KBM-7 (cell line): ENCODE measurements around the gene SPATA24.
"Not testable (repeated sequence)": the region's sequence is repeated elsewhere in the genome, so short reads cannot be mapped to it uniquely, and the experiment has no call there.

ENCODE experiments used
- DNase-seq: peaks from one replicate; pipeline ENCODE4 v3.0.0-alpha.2; 2015
- in situ Hi-C: fragments of 300-500 bp; cut with MboI; formaldehyde crosslinking; loops from 2 replicates; pipeline ENCODE4 v1.14.3; 2020; ENCODE audit warnings: low sequenced_read_pairs, low pct_unique_long_range_greater_than_20kb, mixed read lengths

SPATA24 gene, protein sequence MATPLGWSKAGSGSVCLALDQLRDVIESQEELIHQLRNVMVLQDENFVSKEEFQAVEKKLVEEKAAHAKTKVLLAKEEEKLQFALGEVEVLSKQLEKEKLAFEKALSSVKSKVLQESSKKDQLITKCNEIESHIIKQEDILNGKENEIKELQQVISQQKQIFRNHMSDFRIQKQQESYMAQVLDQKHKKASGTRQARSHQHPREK

DNA sequence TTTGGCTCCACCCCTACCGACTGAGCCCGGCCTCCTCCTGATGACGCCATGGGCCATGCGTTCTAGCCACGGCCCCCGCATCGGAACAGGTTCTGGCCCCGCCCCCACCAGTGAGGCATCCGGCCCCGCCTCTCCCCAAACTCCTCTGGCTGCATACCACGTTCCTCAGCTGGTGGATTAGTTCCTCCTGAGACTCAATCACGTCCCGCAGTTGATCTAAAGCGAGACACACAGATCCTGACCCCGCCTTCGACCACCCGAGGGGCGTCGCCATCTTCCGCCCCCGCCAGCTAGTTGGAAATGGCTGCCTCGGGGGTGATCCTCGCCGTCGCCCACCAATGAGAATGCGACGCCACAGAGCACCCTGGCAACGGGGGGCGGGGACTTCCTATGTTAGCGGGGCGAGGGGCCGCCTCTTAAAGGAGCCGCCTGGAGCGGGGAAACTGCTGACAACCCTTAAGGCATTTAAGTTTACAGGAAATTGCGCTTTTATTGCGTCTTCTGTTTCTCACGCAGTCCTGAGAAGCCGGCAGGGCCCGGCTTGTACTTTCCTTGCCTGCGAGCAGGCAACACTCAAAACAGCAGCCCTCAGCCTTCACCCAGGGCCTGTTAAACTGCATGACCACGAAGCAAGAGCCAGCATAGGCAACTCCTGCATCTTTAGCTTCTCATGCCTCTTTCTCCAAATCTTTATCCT, at the start of gene SPATA24:
SPATA24 (minus strand) TSS at position 303 of the 697 bp plus-strand sequence; CDS start at position 274, 29 bp downstream.
- DNase-seq = peak; percentile 99
- in situ Hi-C loops = no loop called here

DNA sequence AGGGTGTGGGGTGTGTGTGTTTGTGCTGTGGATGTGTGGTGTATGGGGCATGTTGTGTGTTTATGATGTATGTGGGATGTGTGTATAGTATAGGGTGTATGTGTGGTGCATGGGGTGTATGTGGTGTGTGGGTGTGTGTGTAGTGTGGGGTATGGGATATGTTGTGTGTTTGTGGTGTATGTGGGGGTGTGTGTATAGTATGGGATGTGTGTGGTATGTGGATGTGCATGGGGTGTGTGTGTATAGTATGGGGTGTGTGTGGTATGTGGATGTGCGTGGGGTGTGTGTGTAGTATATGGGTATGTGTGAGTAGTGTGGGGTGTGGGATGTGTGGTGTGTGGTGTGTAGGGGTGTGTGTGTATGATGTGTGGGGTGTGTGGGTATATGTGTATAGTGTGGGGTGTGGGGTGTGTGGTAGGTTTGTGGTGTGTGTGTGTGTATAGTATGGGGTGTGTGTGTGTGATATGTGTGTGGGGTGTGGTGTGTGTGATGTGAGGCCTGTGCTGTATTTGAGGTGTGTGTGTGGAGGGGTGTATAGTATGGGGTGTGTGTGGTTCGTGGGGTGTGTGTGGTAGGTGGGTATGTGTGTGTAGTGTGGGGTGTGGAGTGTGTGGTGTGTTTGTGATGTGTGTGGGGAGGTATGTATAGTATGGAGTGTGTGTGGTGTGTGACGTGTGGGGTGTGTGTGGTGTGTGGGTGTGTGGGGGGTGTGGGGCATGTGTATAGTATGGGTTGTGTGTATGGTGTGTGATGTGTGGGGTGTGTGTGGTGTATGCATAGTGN, 48.2 kb upstream of the SPATA24 start:
- in situ Hi-C loops = no loop called here
- no peak for DNase-seq

DNA sequence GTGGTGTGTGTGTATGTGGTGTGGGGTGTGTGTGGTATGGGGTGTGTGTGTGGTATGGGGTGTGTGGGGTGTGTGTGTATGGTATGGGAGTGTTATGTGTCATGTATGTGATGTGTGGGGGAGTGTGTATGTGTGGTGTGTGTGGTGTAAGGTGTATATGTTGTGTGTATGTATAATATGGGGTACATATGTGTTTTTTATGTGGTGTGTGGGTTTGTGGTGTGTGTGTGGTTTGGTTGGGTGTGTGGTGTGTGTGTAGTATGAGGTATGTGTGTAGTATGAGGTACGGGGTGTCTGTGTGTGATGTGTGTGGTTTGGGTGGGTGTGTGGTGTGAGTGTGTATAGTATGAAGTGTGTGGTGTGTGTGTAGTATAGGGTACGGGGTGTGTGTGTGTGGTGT, 47.3 kb upstream of the SPATA24 start:
- in situ Hi-C loops = no loop called here
- no peak for DNase-seq

DNA sequence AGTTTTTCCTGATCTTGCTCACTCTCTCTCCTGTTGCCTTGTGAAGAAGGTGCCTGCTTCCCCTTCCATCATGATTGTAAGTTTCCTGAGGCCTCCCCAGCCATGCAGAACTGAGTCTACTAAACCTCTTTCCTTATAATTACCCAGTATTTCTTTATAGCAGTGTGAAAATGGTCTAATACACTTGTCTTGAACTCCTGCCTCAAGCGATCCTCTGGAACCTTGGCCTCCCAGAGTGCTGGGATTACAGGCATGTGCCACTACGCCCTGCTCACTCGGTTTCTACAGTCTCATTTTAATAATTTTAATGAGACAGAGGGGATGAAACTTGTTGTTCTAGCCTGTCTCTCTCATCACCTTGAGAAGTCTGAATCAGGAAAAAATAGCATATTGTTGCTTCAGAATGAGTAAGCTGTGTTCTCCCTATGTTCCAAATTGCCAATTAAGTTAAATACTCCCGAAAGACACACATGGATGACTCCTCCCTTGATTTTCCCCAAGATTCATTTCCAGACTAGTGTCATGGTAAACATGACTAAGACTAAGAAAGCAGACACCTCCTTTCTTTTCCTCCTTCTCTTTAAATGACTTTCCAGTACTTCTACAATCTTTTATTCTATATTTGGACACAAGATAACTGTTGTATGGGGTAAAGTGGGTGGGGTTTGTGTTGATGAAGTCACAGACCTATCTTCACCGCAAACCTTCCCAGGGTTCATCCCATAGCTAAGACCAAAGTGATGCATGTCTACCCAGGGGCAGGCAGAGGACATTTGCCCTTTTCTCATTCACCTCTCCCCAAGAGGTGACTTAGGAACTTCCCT, 43.3 kb upstream of the SPATA24 start:
- in situ Hi-C loops = no loop called here
- no peak for DNase-seq

DNA sequence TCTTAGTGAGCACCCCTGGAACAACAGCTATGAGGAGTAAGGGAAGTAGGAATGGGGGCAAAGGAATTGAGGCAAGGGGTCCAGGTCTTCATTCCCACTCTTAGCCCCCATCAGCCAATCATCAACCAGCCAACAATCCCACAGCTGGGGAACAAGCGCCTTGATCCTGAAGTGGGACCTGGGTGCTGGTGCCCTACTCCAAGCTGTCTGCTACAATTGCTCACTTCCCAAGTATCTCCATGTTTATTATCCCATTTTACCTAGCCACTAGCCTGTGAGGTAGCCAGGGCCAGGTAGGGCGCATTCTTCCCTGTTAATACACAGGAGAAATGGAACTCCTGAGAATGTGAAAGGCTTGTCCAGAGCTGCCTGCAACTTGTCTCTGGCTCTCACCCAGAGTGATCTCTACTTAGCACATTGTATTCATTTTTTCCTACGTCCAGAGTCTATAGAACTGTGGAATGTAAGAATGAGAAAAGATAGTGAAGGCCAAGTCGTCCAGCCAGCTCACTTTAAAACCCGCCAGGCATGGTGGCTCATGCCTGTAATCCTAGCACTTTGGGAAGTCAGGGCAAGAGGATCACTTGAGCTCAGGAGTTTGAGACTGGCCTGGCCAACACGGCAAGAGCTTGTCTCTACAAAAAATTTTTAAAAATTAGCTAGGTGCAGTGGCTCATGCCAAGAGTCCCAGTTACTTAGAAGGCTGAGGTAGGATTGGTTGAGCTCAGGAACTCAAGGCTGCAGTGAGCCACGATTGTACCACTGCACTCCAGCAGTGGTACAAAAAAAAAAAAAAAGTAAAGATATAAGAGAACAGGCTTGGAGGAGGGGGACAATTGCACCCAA, 41.7 kb upstream of the SPATA24 start:
- in situ Hi-C loops = no loop called here
- no peak for DNase-seq

DNA sequence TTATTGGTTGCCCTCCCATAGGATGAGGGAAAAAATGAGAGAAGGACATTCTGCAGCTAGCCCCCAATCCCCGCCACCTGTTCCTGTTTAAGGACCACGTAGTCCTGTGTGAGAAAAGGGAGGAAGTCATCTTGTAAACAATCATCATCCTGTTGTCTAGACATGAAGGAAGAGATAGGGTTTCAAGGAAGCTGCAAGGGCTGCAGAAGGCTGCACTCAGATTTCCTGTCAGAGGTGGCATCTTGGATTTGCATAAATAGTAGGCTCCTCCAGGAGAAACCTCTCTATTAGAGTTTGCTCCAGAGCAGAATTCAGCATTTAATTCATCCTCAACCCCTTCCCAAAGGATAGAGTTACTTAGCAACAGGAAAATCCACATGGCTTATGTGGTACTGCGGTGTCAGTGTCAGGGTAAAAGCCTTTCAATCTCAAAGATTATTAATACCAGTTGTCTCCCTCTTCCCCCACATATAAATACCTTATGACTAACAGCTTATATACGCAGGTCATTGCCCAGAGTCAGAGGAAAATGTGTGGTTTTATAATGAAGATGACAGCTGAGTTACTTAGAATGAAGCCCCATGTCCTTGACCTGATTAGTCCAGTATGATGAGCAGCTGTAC, 40.1 kb upstream of the SPATA24 start:
- in situ Hi-C loops = no loop called here
- DNase-seq = peak; percentile 42

DNA sequence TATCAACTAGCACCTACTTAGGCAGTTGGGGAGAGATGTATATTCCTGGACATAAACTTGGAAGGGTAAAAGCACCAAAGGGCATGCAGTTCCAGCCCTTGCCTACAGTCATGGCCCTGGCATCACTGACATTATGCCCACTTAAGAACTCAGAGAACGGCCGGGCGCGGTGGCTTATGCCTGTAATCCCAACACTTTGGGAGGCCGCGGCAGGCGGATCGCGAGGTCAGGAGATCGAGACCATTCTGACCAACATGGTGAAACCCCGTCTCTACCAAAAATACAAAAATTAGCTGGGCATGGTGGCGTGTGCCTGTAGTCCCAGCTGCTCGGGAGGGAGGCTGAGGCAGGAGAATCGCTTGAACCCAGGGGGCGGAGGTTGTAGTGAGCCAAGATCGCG, 36.5 kb upstream of the SPATA24 start:
- in situ Hi-C loops, DNase-seq: not testable (repeated sequence)

DNA sequence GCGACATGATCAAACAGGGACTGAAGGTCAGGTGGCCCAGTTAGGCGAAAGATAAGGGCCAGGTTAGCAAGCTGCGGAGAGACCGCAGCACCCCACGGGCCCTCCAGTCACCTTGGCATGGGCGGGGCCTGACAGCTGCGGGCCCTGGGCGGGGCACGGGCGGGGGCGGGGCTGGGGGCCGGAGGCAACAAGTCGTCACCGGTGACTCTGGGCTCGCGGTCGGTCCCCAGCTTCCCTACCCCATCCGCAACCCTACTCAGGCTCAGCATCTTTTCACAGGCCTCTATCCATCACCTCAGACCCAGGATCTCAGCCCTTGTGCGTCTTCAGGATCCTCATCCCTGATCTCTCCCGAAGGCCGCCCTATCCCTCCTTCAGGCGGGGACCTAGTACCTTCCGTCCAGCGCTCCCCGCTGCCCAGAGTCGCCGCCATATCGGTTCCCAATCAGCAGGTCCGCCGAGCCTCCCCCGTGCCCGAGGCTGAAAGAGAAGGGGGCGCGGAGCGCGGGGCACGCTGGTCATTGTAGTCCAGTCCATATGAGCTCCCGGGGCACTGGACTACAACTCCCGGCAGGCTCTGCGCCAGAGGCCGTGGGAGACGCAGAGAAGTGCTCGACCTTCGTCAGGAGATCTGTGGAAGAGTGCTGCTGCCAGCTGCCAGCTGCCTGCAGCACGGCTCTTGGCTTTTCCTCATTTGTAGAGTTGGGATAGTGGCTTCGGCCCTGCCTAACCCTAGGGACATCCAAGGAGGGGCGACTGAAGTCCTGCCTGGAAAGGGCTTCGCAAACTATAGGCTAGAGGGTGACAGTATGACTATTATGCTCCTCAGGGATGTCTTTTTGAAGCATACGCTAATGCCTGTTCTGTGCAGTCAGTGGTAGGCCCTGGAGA, 35.4 kb upstream of the SPATA24 start, which contains the start of gene DNAJC18:
DNAJC18 (minus strand) TSS at position 513 of the 891 bp plus-strand sequence; CDS start at position 433, 80 bp downstream.
- peak; percentile 86 for DNase-seq

DNA sequence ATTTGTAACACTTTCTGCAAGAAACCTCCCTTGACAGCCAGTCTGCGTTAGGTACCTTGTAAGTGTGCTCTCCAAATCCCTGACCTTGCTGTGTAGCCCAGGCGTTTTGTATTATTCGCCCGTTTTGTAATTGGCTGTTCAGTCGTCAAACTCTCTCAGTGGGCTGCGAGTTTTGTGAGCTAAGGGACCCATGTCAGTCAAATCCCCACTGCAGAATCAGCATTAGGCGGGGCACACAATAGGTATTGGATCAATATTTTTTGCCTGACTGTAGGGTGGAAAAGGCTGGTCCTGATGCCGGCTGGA, 34.8 kb upstream of the SPATA24 start:
- in situ Hi-C loops = no loop called here
- no peak for DNase-seq

More for the DNA sequence above, 35.4 kb upstream of the SPATA24 start, which contains the start of gene DNAJC18:
- in situ Hi-C loops = no loop called here

DNA sequence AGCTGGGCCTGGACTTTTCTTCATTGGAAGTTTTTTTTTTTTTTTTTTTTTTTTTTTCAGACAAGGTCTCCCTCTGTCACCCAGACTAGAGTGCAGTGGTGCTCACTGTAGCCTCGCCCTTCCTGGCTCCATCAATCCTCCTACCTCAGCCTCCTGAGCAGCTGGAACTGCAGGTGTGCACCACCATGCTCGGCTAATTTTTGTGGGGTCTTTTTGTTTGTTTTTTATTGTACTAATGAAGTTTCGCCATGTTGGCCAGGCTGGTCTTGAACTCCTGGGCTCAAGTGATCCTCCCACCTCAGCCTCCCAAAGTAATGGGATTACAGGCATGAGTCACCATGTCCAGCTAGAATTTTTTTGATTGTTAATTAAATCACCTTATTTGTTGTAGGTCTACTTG, 31.8 kb upstream of the SPATA24 start:
- no peak for DNase-seq
- in situ Hi-C loops = no loop called here

DNA sequence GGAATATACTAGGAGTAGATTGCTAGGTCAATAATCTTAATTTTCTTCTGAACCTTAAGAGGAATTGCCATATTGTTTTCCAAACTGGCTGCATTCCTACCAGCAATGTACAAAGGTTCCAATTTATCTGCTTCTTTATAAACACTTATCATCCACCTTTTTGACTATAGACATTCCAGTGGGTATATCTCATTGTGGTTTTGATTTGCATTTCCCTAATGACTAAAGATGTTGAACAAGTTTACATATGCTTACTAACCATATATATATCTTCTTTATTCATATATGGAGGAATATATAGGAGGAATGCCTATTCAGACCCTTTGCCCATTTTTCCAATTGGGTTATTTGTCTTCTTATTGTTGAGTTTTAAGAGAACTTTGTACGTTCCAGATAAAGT, 27.8 kb upstream of the SPATA24 start:
- in situ Hi-C loops = no loop called here
- DNase-seq = no peak

DNA sequence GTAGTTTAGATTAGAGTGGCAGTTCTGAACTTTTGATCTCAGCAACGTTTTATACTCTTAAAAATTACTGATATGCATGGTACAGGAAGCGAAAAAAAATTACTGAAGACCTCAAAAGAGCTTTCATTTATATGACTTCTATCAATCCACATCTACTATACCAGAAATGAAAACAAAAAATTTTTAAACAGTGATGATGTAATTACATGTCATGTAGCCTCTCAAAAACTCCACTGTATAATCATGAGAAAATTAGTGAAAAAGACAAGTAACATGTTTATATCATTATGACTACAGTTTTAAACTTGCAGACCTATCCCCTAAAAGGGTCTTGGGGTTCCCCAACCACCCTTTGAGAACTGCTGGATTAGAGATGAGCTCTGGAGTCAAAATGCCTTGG, 26.1 kb upstream of the SPATA24 start:
- no peak for DNase-seq
- in situ Hi-C loops = no loop called here

DNA sequence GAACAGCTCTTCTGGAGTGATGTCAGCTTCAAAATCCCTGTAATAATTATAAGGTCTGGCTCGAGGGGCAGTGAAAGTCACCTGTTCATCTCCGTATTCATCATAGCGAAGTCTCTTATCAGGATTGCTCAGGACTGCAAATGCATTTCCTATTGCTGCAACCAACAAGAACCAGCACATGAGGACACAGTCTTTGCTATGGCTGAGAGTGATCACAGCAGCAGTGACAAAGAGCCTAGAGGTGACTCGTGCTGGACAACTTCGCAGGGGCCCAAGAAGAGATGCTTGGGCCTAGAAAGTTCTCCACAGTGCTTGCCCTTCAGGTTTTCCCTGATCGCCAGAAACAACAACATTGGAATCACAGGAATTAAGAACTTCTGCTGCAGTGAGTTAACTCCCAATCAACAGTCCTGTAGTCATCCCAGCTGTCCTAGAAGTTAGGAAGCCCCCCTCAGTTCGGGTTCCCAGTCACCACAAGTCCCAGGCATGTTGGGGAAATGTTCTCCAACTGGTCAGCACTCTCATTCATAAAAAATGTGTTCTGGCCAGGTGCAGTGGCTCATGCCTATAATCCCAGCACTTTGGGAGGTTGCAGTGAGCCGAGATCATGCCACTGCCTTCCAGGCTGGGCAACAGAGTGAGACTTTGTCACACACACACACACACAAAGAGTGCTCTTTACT, 22.5 kb upstream of the SPATA24 start:
- in situ Hi-C loops = loop anchor here (10.0 kb wide), 1 partner anchor 48 kb away; the partner anchor contains the start of gene SMIM33
- no peak for DNase-seq

DNA sequence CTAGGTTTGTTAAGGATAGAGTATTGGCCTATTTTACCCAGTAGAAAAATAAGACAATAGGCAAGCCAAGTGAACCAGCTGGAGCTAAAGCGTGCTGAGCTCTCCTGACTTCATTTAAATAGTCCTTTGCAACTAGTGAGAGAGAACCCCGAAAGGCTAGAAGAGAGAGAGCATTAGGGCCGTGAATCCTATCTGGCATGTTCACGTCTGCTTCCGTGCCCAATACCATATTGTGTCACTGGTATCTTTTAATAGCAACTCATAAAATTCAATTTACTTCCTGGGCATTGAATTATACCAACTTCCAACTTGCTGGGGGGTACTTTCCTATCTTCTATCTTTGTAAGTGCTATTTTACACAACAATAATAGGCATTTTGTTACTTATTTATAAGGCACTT, 21.6 kb upstream of the SPATA24 start:
- DNase-seq = no peak

DNA sequence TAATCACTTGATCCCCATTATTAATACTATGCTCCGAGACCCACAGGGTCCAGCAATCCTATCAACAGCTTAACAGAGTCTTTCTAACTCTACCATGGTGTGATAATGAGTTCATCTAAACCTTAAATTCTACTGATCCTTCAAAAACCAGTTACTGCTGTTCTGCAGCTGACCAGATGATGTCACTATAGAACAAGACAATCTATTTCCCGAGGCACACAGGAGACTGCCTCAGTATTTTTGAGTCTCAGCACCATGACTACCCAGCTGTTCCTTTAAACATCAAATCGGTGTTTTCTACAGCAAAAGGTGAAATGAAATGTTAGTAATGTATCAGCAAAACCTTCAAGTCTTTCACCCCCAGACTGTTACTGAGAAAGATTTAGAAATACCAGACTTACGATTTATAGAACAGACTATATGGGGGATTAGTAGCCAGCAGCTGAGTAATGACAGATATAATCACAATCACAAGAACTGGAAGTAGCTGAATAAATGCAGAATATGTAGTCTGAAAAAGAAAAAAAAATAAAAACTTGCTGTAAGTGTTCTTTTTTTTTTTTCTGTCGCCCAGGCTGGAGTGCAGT, 18.5 kb upstream of the SPATA24 start:
- in situ Hi-C loops = loop anchor here (10.0 kb wide), 1 partner anchor 52 kb away; the partner anchor contains the start of gene SMIM33
- DNase-seq = peak; percentile 89

More for the DNA sequence above, 21.6 kb upstream of the SPATA24 start:
- in situ Hi-C loops = loop anchor here (10.0 kb wide), 1 partner anchor 49 kb away; the partner anchor contains the start of gene SMIM33
